ENCODE measurements around the gene SKIC3.

DNA sequence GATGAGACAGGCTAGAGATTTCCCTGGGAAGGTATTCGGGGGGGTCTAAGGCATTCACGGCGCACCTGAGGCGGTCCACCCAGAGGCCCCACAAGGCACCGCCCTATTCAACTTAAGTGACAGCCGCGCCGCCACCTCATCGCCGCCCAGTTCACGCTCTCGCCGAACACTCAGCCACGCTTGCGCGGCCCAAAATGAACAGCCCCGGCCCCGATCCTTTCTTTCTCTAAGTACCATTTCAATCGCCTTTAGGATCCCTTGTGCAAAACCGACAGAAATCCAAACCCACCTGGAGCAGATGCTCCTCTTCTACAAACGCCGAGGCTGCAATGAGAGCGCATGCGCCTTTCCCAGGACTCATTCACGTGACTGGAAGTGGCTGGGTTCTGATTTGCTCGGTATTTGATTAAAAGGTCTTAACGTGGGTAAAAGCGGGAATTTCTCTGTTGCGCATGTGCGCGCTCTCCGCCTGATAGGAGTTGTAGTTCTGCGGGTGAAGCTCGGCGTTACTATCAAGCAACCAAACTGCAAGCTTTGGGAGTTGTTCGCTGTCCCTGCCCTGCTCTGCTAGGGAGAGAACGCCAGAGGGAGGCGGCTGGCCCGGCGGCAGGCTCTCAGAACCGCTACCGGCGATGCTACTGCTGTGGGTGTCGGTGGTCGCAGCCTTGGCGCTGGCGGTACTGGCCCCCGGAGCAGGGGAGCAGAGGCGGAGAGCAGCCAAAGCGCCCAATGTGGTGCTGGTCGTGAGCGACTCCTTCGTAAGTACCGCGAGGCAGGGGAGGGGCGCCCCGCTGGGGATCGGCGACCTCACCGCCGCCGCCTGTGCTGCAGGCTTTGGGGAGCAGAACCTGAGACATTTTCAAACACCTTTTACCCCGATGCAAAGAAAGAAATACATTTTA lies at the start of gene SKIC3, which contains the start of gene ARSK:
- TF ChIP-seq, protein P1, sequence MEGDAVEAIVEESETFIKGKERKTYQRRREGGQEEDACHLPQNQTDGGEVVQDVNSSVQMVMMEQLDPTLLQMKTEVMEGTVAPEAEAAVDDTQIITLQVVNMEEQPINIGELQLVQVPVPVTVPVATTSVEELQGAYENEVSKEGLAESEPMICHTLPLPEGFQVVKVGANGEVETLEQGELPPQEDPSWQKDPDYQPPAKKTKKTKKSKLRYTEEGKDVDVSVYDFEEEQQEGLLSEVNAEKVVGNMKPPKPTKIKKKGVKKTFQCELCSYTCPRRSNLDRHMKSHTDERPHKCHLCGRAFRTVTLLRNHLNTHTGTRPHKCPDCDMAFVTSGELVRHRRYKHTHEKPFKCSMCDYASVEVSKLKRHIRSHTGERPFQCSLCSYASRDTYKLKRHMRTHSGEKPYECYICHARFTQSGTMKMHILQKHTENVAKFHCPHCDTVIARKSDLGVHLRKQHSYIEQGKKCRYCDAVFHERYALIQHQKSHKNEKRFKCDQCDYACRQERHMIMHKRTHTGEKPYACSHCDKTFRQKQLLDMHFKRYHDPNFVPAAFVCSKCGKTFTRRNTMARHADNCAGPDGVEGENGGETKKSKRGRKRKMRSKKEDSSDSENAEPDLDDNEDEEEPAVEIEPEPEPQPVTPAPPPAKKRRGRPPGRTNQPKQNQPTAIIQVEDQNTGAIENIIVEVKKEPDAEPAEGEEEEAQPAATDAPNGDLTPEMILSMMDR (IDR thresholded peaks at IDR 0.05), result peak in 4 of 6 experiments; percentile 23 to 42 (median 34)
- TF ChIP-seq POLR2A (IDR thresholded peaks at IDR 0.05), result peak in 1 of 2 donors; percentile 93

Data from thyroid gland (tissue), 4 donors.